ENCODE measurements around the gene F12.

DNA sequence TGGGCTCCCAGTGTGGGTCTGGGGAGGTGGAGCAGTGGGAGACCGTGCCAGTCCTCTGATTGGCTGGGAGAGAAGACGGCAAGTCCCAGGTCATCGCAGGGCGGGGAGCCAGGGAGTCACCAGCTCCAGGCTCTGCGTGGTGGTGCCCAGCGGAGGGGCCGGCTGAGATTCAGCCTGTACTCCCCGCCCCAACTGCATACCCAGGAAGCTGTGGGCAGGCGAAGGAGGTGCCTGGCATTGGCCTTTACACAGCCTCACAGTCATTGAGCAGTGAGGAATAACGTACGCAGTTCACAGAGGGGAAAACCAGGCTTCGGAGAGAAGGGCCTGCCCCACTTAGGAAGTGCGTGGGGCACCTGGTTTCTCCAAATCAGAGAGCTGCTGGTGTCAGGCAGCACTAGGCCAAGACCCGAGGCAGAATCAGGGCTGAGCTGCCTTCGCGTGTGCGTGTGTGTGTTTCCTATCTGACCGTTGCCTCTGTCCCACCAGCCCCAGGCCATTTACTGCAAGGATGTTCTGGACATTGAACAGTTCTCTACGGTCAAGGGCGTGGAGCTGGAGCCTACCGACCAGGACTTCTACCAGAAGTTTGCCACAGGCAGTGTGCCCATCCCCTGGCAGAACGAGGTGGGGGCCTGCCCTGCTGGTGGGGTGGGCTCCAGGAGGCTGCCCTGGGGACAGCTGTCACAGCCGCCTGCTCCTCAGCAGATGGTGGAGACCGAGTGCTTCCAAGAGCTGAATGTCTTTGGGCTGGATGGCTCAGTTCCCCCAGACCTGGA lies 31.0 kb upstream of the F12 start:
- TF ChIP-seq CTCF (IDR thresholded peaks at IDR 0.05) (no peak), REST (IDR thresholded peaks at IDR 0.05; ENCODE audit: low read depth, low read length) (no peak), RCOR1 (IDR thresholded peaks at IDR 0.05; ENCODE audit: low read length) (no peak), MXI1 (IDR thresholded peaks at IDR 0.05; ENCODE audit: low read depth, low read length) (no peak), ELF1 (IDR thresholded peaks at IDR 0.05) (no peak)
